Bronchial epithelial cell (primary cell): ENCODE data around the gene BCL7A. TPM values are rescaled to one million over a fixed set of nuclear protein-coding genes. Genes with fewer than 3 reads are reported as not detected.

Source experiments
- DNase-seq: peaks from one replicate; pipeline ENCODE4 v3.0.0-alpha.2; 2010; ENCODE audit warnings: low read depth
- FAIRE-seq: peaks from 2 replicates; lab custom pipeline; 2011; peaks lifted over from hg19 to GRCh38; lab: Jason Lieb, UNC
- H3K27me3 ChIP-seq: 2 replicates; pipeline ENCODE4 v1.5.1; 2011; ENCODE audit warnings: low read length; ENCODE audit not compliant: control insufficient read depth, insufficient read depth
- H3K36me3 ChIP-seq: 2 replicates; pipeline ENCODE4 v1.5.1; 2011; ENCODE audit warnings: low read length; ENCODE audit not compliant: control insufficient read depth, insufficient read depth
- H3K4me3 ChIP-seq: 2 replicates; pipeline ENCODE4 v1.5.1; 2011; ENCODE audit warnings: mild to moderate bottlenecking, low read depth, low read length, control low read depth
- total RNA-seq: library from RNA; depleted of rRNA; stranded (reverse); fragments of >200 nt; gene quantifications from 2 replicates; pipeline ENCODE4 v1.2.1, GENCODE V29; 2014
- TF ChIP-seq, protein P1 (sequence below): IDR thresholded peaks from 2 replicates; pipeline ENCODE4 v1.5.1; 2011; ENCODE audit warnings: mild to moderate bottlenecking, moderate library complexity, low read length, control low read depth, inconsistent platforms; ENCODE audit not compliant: insufficient read depth, severe bottlenecking

Gene BCL7A
- total RNA-seq, 1 donor from 2014 or later, result 17.1 TPM

DNA sequence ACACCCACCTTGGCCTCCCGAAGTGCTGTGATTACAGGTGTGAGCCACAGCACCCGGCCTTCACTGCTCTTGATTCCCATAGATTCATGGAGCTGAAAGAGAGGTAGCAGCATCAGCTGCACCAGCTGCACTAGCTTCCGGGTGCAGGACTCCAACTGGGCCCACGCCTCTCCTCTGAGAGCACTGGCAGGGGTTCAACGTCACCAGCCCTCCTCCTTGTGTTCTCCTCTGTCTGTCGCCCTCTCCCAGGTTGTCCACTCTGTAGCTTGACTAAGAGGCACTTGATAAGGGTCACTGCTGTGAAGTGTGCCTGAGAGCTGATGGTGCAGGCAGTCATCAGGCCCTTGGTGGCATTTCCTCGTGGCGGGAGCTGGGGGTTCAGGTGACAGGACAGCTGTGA is 85.2 kb downstream of the BCL7A start:
- H3K27me3 ChIP-seq, result no peaks in the 10 kb centered on the region
- FAIRE-seq (no peak), DNase-seq (no peak)
- no peak overlapping the region for H3K4me3 ChIP-seq
- H3K36me3 ChIP-seq, result no peaks in the 10 kb centered on the region
- TF ChIP-seq, protein P1, sequence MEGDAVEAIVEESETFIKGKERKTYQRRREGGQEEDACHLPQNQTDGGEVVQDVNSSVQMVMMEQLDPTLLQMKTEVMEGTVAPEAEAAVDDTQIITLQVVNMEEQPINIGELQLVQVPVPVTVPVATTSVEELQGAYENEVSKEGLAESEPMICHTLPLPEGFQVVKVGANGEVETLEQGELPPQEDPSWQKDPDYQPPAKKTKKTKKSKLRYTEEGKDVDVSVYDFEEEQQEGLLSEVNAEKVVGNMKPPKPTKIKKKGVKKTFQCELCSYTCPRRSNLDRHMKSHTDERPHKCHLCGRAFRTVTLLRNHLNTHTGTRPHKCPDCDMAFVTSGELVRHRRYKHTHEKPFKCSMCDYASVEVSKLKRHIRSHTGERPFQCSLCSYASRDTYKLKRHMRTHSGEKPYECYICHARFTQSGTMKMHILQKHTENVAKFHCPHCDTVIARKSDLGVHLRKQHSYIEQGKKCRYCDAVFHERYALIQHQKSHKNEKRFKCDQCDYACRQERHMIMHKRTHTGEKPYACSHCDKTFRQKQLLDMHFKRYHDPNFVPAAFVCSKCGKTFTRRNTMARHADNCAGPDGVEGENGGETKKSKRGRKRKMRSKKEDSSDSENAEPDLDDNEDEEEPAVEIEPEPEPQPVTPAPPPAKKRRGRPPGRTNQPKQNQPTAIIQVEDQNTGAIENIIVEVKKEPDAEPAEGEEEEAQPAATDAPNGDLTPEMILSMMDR, result no peak

DNA sequence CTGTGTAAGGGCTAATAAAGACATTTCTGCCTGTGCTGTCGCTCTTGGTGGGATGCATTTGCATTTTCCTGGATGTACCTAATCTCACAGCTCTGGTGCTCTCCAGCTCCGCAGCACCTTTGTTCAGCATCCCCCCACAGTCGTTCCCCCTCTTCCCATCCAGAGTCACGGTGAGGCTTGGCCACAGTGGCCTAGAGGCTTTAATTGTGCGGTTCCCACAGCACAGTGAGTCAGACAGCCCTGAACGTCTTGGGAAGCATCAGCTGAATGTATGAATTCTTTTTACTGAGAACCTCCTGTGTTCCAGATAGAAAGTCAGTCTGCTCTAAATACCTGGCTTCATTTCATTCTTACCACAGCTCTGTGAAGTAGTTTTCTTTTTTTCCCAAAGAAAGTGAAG is 85.6 kb downstream of the BCL7A start:
- TF ChIP-seq, protein P1, result no peak
- Histone ChIP-seq H3K4me3 (no peak overlapping the region), H3K36me3 (no peaks in the 10 kb centered on the region), H3K27me3 (no peaks in the 10 kb centered on the region)
- FAIRE-seq, result no peak
- no peak for DNase-seq

DNA sequence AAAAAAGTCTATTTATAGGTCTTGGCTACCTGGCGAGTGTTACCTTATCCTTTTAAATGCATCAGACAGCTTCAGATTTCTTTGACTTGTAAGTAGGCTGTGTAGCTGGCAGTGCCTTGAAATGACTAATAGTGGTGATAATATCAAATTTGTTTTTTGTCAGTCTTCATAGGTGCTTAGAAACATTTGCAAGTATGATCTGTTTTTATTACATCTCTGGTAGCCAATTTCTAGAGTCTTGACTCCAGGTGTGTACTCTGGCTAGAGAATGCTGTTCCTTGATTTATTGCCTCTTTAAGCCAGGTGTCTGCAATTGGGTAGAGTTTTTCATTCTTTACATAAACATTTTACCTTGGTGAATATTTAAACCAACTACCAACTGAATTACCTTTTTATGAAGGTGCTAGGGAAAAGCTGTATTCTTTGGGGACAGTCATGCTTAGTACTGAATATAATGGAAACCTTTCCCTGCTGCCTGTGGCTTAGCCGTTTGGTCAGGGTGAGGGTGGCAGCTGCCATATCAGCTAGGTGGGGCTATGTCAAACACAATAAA is 89.5 kb downstream of the BCL7A start:
- DNase-seq (peak; percentile 77), FAIRE-seq (no peak)
- TF ChIP-seq, protein P1, result no peak
- H3K4me3 ChIP-seq, result no peak overlapping the region
- no peaks in the 10 kb centered on the region for H3K27me3 ChIP-seq
- no peaks in the 10 kb centered on the region for H3K36me3 ChIP-seq

Other genes with a start within 250 kb of the BCL7A start
- 15.5 and 27.7 TPM in 2 replicates for gene RHOF, start 228.2 kb upstream of the BCL7A start, total RNA-seq
- 1.8 and 2.2 TPM in 2 replicates for gene SETD1B, start 217.9 kb upstream of the BCL7A start, total RNA-seq
- gene HPD, start 163.0 kb upstream of the BCL7A start, total RNA-seq, result 0.79 TPM in 1 of 2 replicates, not detected in the other
- 85.3 and 126 TPM in 2 replicates for gene PSMD9, start 133.1 kb upstream of the BCL7A start, total RNA-seq
- gene CFAP251, start 103.3 kb upstream of the BCL7A start, total RNA-seq, result 13.7 and 13.8 TPM in 2 replicates
- gene MLXIP, start 56.9 kb downstream of the BCL7A start, total RNA-seq, result 8.7 and 9.2 TPM in 2 replicates
- not detected in 2 replicates for gene IL31, start 152.3 kb downstream of the BCL7A start, total RNA-seq
- gene LRRC43, start 161.2 kb downstream of the BCL7A start, total RNA-seq, result under 0.01 and 0.51 TPM in 2 replicates
- gene B3GNT4, start 181.8 kb downstream of the BCL7A start, total RNA-seq, result 0.53 and 2.0 TPM in 2 replicates
- 52.9 and 78.7 TPM in 2 replicates for gene DIABLO, start 204.2 kb downstream of the BCL7A start, total RNA-seq
- gene VPS33A, start 244.6 kb downstream of the BCL7A start, total RNA-seq, result 17.1 and 23.8 TPM in 2 replicates